MCF 10A (cell line): ENCODE results near the gene ZMYND8. TPM values are rescaled to one million over a fixed set of nuclear protein-coding genes. Genes with fewer than 3 reads are reported as not detected.

Experiments used
- BruUV-seq: library from RNA; stranded (reverse); fragments of 400-500 nt; replicated peaks from 2 replicates; lab custom pipeline; 2021; lab: Mats Ljungman, UMichigan
- CTCF ChIA-PET: fragments of 300-600 bp; sonication (Branson Sonifier 250); formaldehyde crosslinking; extraction: SDS; loops from one replicate; lab custom pipeline; 2021; ENCODE audit warnings: antibody characterized with exemption, inconsistent platforms; lab: Yijun Ruan, JAX
- POLR2A ChIA-PET: fragments of 300-600, 350-650 bp; sonication (Branson Sonifier 250); formaldehyde crosslinking; extraction: SDS; loops from one replicate; lab custom pipeline; 2020; ENCODE audit warnings: antibody characterized with exemption, inconsistent platforms; lab: Yijun Ruan, JAX
- DNase-seq: peaks from one replicate; pipeline ENCODE4 v3.0.0-alpha.2; 2018; ENCODE audit not compliant: unreplicated experiment
- H3K27ac Mint-ChIP-seq: one replicate; pipeline ENCODE4 v1.8.0; 2022; ENCODE audit warnings: mild to moderate bottlenecking, low read depth, mixed read lengths; ENCODE audit not compliant: unreplicated experiment
- H3K27me3 Mint-ChIP-seq: one replicate; pipeline ENCODE4 v1.8.0; 2022; ENCODE audit warnings: mixed read lengths; ENCODE audit not compliant: insufficient read depth, unreplicated experiment
- H3K36me3 Mint-ChIP-seq: one replicate; pipeline ENCODE4 v1.8.0; 2022; ENCODE audit warnings: mild to moderate bottlenecking, moderate library complexity, mixed read lengths; ENCODE audit not compliant: insufficient read depth, unreplicated experiment
- H3K4me1 Mint-ChIP-seq: one replicate; pipeline ENCODE4 v1.8.0; 2022; ENCODE audit warnings: mixed read lengths; ENCODE audit not compliant: insufficient read depth, unreplicated experiment
- H3K4me3 Mint-ChIP-seq: one replicate; pipeline ENCODE4 v1.8.0; 2022; ENCODE audit warnings: mild to moderate bottlenecking, moderate library complexity, mixed read lengths; ENCODE audit not compliant: unreplicated experiment
- H3K9me3 Mint-ChIP-seq: one replicate; pipeline ENCODE4 v1.8.0; 2022; ENCODE audit warnings: mixed read lengths; ENCODE audit not compliant: unreplicated experiment
- intact Hi-C: fragments of 100-400 bp; cut with micrococcal nuclease; formaldehyde crosslinking; loops from 2 replicates; pipeline ENCODE4 v1.14.1; 2022
- total RNA-seq: library from RNA; stranded (reverse); gene quantifications from 2 replicates; pipeline ENCODE4 v1.2.3, GENCODE V29; 2022
- TF ChIP-seq, protein P1 (sequence below): fragments of 200-600 bp; IDR thresholded peaks from one replicate; pipeline ENCODE4 v1.8.0; 2022; ENCODE audit warnings: antibody characterized with exemption, mild to moderate bottlenecking; ENCODE audit not compliant: unreplicated experiment

ZMYND8 gene
- total RNA-seq, 1 experiment from 2014 or later = 127 TPM

DNA sequence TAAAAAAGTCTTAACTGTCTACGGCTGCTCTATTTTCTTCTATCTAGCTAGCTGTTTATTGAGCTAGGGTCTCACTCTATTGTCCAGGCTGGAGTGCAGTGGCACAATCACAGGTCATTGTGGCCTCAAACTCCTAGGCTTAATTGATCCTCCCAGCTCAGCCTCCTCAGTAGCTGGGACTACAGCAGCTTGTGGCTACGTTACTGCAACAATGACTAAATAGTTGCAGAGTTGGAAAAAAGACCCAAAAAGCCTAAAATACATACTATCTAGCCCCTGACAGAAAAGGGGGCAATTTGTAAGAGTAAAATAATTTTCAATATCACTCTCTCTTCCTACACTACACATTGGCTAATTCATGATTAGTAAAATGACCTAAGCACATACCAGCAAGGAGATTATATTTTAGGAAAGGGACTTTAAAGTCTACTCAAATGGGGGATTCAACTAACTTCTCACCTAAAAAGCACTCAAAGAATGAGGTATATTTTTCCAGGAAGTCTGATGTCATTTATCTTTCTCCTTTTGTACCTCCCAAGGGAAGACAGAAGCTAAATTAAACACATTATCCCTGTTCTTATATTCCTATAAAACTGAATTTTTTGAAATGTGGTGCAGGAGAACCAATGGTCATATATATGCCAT lies 82.8 kb downstream of the ZMYND8 start:
- intact Hi-C loops = loop anchor here (1.0 to 5.0 kb wide), 7 partner anchors 45 to 349 kb away; partner anchors contain the start of genes NCOA3 and ZMYND8
- TF ChIP-seq, protein P1, sequence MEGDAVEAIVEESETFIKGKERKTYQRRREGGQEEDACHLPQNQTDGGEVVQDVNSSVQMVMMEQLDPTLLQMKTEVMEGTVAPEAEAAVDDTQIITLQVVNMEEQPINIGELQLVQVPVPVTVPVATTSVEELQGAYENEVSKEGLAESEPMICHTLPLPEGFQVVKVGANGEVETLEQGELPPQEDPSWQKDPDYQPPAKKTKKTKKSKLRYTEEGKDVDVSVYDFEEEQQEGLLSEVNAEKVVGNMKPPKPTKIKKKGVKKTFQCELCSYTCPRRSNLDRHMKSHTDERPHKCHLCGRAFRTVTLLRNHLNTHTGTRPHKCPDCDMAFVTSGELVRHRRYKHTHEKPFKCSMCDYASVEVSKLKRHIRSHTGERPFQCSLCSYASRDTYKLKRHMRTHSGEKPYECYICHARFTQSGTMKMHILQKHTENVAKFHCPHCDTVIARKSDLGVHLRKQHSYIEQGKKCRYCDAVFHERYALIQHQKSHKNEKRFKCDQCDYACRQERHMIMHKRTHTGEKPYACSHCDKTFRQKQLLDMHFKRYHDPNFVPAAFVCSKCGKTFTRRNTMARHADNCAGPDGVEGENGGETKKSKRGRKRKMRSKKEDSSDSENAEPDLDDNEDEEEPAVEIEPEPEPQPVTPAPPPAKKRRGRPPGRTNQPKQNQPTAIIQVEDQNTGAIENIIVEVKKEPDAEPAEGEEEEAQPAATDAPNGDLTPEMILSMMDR = no peak
- H3K27ac Mint-ChIP-seq = peak overlapping the region; percentile 99
- DNase-seq = no peak
- ChIA-PET POLR2A (interaction anchor here (0.6 to 10.4 kb wide), 44 partner anchors 9 to 521 kb away, joined by 3 to 288 read pairs (median 5); partner anchors contain the start of genes NCOA3 and ZMYND8), CTCF (interaction anchor here (0.6 to 12.2 kb wide), 73 partner anchors 9 to 540 kb away, joined by 3 to 581 read pairs (median 5); partner anchors contain the start of genes NCOA3 and ZMYND8)
- peaks cover 42% of the 10 kb centered on the region for H3K4me1 Mint-ChIP-seq
- no peak overlapping the region for H3K4me3 Mint-ChIP-seq
- BruUV-seq = TSS peak; percentile 29
- H3K36me3 Mint-ChIP-seq = peaks cover 82% of the 10 kb centered on the region
- H3K27me3 Mint-ChIP-seq = no peaks in the 10 kb centered on the region
- no peaks in the 10 kb centered on the region for H3K9me3 Mint-ChIP-seq

DNA sequence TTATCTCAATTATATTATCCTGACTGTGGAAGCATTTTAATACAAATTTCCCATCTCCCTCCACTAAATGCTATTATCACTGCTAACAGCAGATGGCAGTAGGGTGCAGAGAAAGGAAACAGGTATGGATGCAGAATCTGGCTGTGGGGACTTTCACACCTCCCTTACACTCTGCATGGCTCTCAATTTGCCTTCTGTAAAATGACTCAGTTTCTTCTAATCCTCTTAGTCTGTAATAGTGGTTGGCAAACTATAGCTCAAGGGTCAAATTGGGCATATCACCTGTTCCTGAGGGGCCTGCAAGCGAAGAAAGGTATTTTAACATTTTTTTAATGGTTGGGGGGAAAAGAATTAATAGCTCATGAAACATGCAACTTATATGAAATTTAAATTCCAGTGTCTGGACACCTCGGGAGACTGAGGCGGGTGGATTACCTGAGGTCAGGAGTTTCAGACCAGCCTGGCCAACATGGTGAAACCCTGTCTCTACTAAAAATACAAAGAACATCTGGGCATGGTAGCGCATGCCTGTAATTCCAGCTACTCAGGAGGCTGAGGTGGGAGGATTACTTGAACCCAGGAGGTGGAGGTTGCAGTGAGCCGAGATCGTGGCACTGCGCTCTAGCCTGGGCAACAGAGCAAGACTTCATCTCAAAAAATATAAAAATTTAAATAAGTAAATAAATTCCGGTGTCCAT lies 83.5 kb downstream of the ZMYND8 start:
- TF ChIP-seq, protein P1 = peak; percentile 66
- peak overlapping the region; percentile 99 for H3K27ac Mint-ChIP-seq
- H3K27me3 Mint-ChIP-seq = no peaks in the 10 kb centered on the region
- H3K4me3 Mint-ChIP-seq = peak overlapping the region; percentile 52
- H3K36me3 Mint-ChIP-seq = peaks cover 82% of the 10 kb centered on the region
- POLR2A ChIA-PET = interaction anchor here (0.6 to 10.4 kb wide), 26 partner anchors 8 to 229 kb away, joined by 3 to 288 read pairs (median 5); partner anchors contain the start of genes NCOA3 and ZMYND8
- no TSS peak for BruUV-seq
- CTCF ChIA-PET = interaction anchor here (0.6 to 12.2 kb wide), 73 partner anchors 8 to 539 kb away, joined by 3 to 581 read pairs (median 5); partner anchors contain the start of genes NCOA3 and ZMYND8
- peaks cover 37% of the 10 kb centered on the region for H3K4me1 Mint-ChIP-seq
- peak; percentile 89 for DNase-seq
- H3K9me3 Mint-ChIP-seq = no peaks in the 10 kb centered on the region
- intact Hi-C loops = loop anchor here (1.0 to 5.0 kb wide), 5 partner anchors 77 to 521 kb away; partner anchors contain the start of gene NCOA3

DNA sequence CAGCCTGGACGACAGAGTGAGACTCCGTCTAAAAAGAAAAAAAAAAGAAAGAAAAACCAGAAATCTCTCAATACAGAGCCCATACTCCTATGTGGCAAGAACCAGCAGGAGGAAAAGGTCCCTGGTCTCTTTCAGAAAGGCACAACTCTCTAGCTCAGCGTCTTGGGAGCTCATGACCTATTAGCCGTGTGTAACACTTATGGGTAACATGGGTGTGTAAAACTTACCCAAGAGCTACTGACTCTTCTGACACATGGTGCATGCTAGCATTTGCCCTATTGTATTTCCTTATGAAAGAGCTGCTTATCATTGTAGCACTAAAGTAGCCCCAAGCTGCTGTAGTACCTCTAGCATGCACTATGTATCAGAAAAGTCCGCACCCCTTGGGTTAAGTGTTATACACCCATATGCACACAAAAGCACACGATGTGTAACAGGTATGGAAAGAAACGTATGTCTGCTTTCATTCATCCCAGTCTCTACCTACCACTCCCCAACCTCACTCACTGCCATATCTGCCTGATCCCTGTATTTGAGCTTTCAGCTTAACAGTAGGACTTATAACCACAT lies 85.4 kb downstream of the ZMYND8 start:
- no peak for DNase-seq
- Mint-ChIP-seq H3K27me3 (no peaks in the 10 kb centered on the region), H3K27ac (no peak overlapping the region), H3K4me1 (peaks cover 38% of the 10 kb centered on the region), H3K9me3 (no peaks in the 10 kb centered on the region), H3K36me3 (peaks cover 85% of the 10 kb centered on the region), H3K4me3 (no peak overlapping the region)
- intact Hi-C loops = loop anchor here (5.0 kb wide), 2 partner anchors 231 to 351 kb away; partner anchors contain the start of gene NCOA3
- ChIA-PET CTCF (interaction anchor here (0.6 to 12.2 kb wide), 18 partner anchors 9 to 518 kb away, joined by 3 to 581 read pairs (median 6); partner anchors contain the start of gene ZMYND8), POLR2A (interaction anchor here (0.9 to 10.4 kb wide), 9 partner anchors 10 to 193 kb away, joined by 3 to 288 read pairs (median 4); partner anchors contain the start of gene ZMYND8)
- no TSS peak for BruUV-seq
- TF ChIP-seq, protein P1 = no peak
